Uterus (tissue), 4 donors: Measurements from ENCODE around the gene SRPRB. TPM values are rescaled to one million over a fixed set of nuclear protein-coding genes. Genes with fewer than 3 reads are reported as not detected.

Experiments
- DNase-seq, 2 donors: peaks; one replicate each; pipeline ENCODE4 v3.0.0-alpha.2; 2019 to 2020
- H3K27ac ChIP-seq, 2 donors: fragments of 200-600 bp; sonication (generic); 1 replicate in 1 of 2; 2 replicates in 1 of 2; pipeline ENCODE4 v1.5.1; 2016 to 2018
- H3K27me3 ChIP-seq, 2 donors: fragments of 200-600 bp; sonication (generic); one replicate each; pipeline ENCODE4 v1.5.1; 2018 to 2019; ENCODE audit warnings: control low read depth in 1 of 2
- H3K36me3 ChIP-seq, 2 donors: fragments of 200-600 bp; sonication (generic); one replicate each; pipeline ENCODE4 v1.5.1; 2019; ENCODE audit warnings: control low read depth in 1 of 2
- H3K4me1 ChIP-seq, 2 donors: fragments of 200-600 bp; sonication (generic); one replicate each; pipeline ENCODE4 v1.5.1; 2018 to 2019; ENCODE audit warnings: control low read depth in 1 of 2
- H3K4me3 ChIP-seq, 2 donors: fragments of 200-600 bp; sonication (generic); 1 replicate in 1 of 2; 2 replicates in 1 of 2; pipeline ENCODE4 v1.5.1; 2018 to 2019; ENCODE audit warnings: mild to moderate bottlenecking in 1 of 2
- H3K9me3 ChIP-seq, 2 donors: fragments of 200-600 bp; sonication (generic); one replicate each; pipeline ENCODE4 v1.5.1; 2019; ENCODE audit warnings: control low read depth in 1 of 2
- POLR2A ChIP-seq, 2 donors: fragments of 450-650 bp; IDR thresholded peaks; one replicate each; pipeline ENCODE4 v1.6.1; 2016; ENCODE audit warnings: antibody characterized with exemption in 2 of 2, mild to moderate bottlenecking in 1 of 2, moderate library complexity in 1 of 2
- intact Hi-C: fragments of 100-400 bp; cut with DNase I; formaldehyde crosslinking; loops from one replicate; pipeline ENCODE4 v1.15.1; 2023; ENCODE audit warnings: low total_unique reads
- total RNA-seq, 4 donors: library from RNA; depleted of rRNA in 3 of 4; stranded (reverse); fragments of >200 nt in 3 of 4; gene quantifications; one replicate each; pipeline versions ENCODE4 v1.1.0 to v1.2.4, GENCODE V29; 2014 to 2023
- TF ChIP-seq, protein P1 (sequence below), 4 experiments: fragments of 200-600 bp in 2 of 4; fragments of 450-650 bp in 2 of 4; sonication (generic) in 2 of 4; IDR thresholded peaks; one replicate each; pipeline ENCODE4 v1.5.1; 2016 to 2019; ENCODE audit warnings: antibody characterized with exemption in 4 of 4, mild to moderate bottlenecking in 2 of 4, moderate library complexity in 1 of 4
- donor health status: DM: yes; HTN: yes; CAD: no.

The SRPRB gene
- total RNA-seq, 4 donors from 2014 or later, result 12.0 to 66.2 (median 28.9) TPM

DNA sequence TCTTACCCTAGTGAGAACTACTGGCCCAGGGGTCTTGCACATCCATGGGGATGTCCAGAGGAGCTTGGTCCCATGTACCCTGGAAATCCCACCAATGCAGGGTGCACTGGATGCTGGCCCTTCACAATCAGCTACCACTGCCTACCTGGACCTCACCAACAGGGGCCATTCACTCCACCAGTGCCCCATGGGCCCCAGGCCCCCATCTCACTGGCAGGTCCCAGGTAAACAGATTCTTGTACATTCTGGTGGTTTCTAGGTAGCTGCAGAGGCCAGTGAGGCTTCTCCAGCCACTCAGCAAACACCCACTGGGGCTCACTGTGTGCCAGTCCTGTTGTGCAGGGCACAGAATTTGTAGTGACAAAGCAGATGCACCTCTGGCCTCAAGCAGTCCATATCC lies 65.2 kb downstream of the SRPRB start:
- no peaks in the 10 kb centered on the region for H3K36me3 ChIP-seq
- TF ChIP-seq POLR2A (IDR thresholded peaks at IDR 0.05), result no peak
- TF ChIP-seq, protein P1, sequence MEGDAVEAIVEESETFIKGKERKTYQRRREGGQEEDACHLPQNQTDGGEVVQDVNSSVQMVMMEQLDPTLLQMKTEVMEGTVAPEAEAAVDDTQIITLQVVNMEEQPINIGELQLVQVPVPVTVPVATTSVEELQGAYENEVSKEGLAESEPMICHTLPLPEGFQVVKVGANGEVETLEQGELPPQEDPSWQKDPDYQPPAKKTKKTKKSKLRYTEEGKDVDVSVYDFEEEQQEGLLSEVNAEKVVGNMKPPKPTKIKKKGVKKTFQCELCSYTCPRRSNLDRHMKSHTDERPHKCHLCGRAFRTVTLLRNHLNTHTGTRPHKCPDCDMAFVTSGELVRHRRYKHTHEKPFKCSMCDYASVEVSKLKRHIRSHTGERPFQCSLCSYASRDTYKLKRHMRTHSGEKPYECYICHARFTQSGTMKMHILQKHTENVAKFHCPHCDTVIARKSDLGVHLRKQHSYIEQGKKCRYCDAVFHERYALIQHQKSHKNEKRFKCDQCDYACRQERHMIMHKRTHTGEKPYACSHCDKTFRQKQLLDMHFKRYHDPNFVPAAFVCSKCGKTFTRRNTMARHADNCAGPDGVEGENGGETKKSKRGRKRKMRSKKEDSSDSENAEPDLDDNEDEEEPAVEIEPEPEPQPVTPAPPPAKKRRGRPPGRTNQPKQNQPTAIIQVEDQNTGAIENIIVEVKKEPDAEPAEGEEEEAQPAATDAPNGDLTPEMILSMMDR (IDR thresholded peaks at IDR 0.05), result no peak
- intact Hi-C loops, result no loop called here

More for the DNA sequence above, 65.2 kb downstream of the SRPRB start:
- no peak for DNase-seq
- Histone ChIP-seq H3K9me3 (no peaks in the 10 kb centered on the region), H3K4me1 (no peaks in the 10 kb centered on the region), H3K4me3 (no peak overlapping the region), H3K27ac (no peak overlapping the region), H3K27me3 (no peaks in the 10 kb centered on the region)

Other genes starting within 250 kb of the SRPRB start
- gene CDV3, start 232.1 kb upstream of the SRPRB start, total RNA-seq, result 100 to 1,000 TPM in 2 of 4 donors, 10 to 100 TPM in 2; 45.3 to 146 (median 79.1) TPM
- 10 to 100 TPM; 12.3 to 51.6 (median 20.5) TPM for gene TOPBP1, start 143.9 kb upstream of the SRPRB start, total RNA-seq
- 1 to 10 TPM in 2 of 4 donors, not detected in 2; 1.7 to 6.1 TPM for gene TF, start 59.4 kb upstream of the SRPRB start, total RNA-seq
- gene RAB6B, start 90.1 kb downstream of the SRPRB start, total RNA-seq, result 10 to 100 TPM in 1 of 4 donors, 1 to 10 TPM in 2, under 1 TPM in 1; 0.29 to 12.0 (median 3.8) TPM
- gene SLCO2A1, start 224.1 kb downstream of the SRPRB start, total RNA-seq, result 100 to 1,000 TPM in 2 of 4 donors, 10 to 100 TPM in 1, 1 to 10 TPM in 1; 3.0 to 168 (median 79.6) TPM